HEK293T (cell line): ENCODE results near the gene DLX6.

Experiments
- CTCF ChIA-PET: fragments of 350-600 bp; formaldehyde crosslinking; extraction: SDS; loops from one replicate; lab custom pipeline; 2021; ENCODE audit warnings: antibody characterized with exemption, inconsistent platforms; lab: Yijun Ruan, JAX
- POLR2A ChIA-PET: fragments of 350-600 bp; formaldehyde crosslinking; extraction: SDS; loops from one replicate; lab custom pipeline; 2020; ENCODE audit warnings: antibody characterized with exemption, inconsistent platforms; lab: Yijun Ruan, JAX
- DNase-seq: peaks from one replicate; pipeline ENCODE4 v3.0.0; 2012; ENCODE audit warnings: mixed read lengths; ENCODE audit errors: extremely low spot score
- ARNT ChIP-seq: fragments of 450-650 bp; IDR thresholded peaks from 2 replicates; pipeline ENCODE4 v1.6.1; 2017; ENCODE audit warnings: mild to moderate bottlenecking
- BHLHE40 ChIP-seq: fragments of 450-650 bp; IDR thresholded peaks from 2 replicates; pipeline ENCODE4 v1.6.1; 2016; ENCODE audit warnings: mild to moderate bottlenecking, moderate library complexity, borderline replicate concordance
- CTBP1 ChIP-seq: fragments of 450-650 bp; IDR thresholded peaks from 2 replicates; pipeline ENCODE4 v1.6.1; 2016; ENCODE audit warnings: borderline replicate concordance
- ELF4 ChIP-seq: fragments of 450-650 bp; IDR thresholded peaks from 2 replicates; pipeline ENCODE4 v1.6.1; 2017; ENCODE audit warnings: antibody characterized with exemption
- FOXA1 ChIP-seq: fragments of 450-650 bp; IDR thresholded peaks from 2 replicates; pipeline ENCODE4 v1.6.1; 2016; ENCODE audit warnings: mild to moderate bottlenecking
- FOXK2 ChIP-seq: fragments of 450-650 bp; IDR thresholded peaks from 2 replicates; pipeline ENCODE4 v1.6.1; 2016; ENCODE audit warnings: mild to moderate bottlenecking
- FOXM1 ChIP-seq: fragments of 450-650 bp; IDR thresholded peaks from 2 replicates; pipeline ENCODE4 v1.6.1; 2017; ENCODE audit warnings: mild to moderate bottlenecking, borderline replicate concordance
- HDGF ChIP-seq: fragments of 450-650 bp; IDR thresholded peaks from 2 replicates; pipeline ENCODE4 v1.6.1; 2017; ENCODE audit warnings: antibody characterized with exemption, borderline replicate concordance
- L3MBTL2 ChIP-seq: fragments of 450-650 bp; conservative IDR thresholded peaks from 2 replicates; pipeline ENCODE4 v1.6.1; 2016; ENCODE audit warnings: mild to moderate bottlenecking
- LEF1 ChIP-seq: fragments of 450-650 bp; IDR thresholded peaks from 2 replicates; pipeline ENCODE4 v1.6.1; 2017; ENCODE audit warnings: mild to moderate bottlenecking, borderline replicate concordance
- NFRKB ChIP-seq: fragments of 450-650 bp; IDR thresholded peaks from 2 replicates; pipeline ENCODE4 v1.6.1; 2016; ENCODE audit warnings: mild to moderate bottlenecking, moderate library complexity
- SP1 ChIP-seq: fragments of 450-650 bp; IDR thresholded peaks from 2 replicates; pipeline ENCODE4 v1.6.1; 2017
- SUZ12 ChIP-seq: fragments of 450-650 bp; IDR thresholded peaks from 2 replicates; pipeline ENCODE4 v1.6.1; 2016; ENCODE audit warnings: mild to moderate bottlenecking
- TARDBP ChIP-seq: fragments of 450-650 bp; IDR thresholded peaks from 2 replicates; pipeline ENCODE4 v1.6.1; 2016
- ZNF384 ChIP-seq: fragments of 450-650 bp; IDR thresholded peaks from 2 replicates; pipeline ENCODE4 v1.6.1; 2016
- TF ChIP-seq, protein P1 (sequence below): fragments of 450-650 bp; IDR thresholded peaks from 2 replicates; pipeline ENCODE4 v1.6.1; 2016

DLX6 gene

DNA sequence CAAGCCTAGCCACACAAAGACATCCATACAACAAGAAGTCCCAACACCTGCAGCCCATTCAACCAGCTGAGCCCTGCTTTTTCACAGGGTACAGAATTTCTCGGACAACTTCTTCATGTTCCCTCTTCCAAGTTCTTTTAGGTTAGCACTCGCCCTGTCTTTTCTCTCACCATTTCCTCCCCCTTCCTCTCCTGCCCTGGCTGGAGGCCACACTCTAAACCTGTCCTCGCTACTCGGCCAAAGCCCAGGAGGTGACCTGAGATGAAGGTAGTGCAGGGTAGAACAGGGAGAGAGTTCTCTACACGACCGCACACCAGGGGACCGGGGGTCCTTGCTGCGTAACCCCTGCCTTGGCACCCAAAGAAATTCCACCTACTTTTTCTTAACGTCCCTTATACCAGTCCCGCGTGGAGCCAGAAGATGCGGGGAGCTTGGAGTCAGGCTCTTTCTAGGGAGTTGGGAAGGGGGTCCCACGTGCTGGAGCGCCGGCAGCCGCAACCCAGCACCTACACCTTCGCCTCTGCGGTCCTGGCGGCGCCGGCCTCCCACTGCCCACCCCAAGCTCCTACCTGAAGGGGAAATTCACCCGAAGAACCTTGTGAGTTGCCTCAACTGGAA lies 16.0 kb upstream of the DLX6 start:
- POLR2A ChIA-PET, result interaction anchor here (1.2 kb wide), 1 partner anchor 15 kb away, joined by 4 read pairs; no protein-coding TSS in a partner anchor
- CTCF ChIA-PET, result no interaction called here
- DNase-seq, result no peak
- TF ChIP-seq ELF4 (no peak), L3MBTL2 (no peak), SP1 (no peak), FOXK2 (no peak), LEF1 (no peak), ZNF384 (no peak), HDGF (no peak), CTBP1 (no peak), FOXM1 (no peak), FOXA1 (no peak), SUZ12 (no peak), ARNT (no peak), NFRKB (no peak)
- TF ChIP-seq, protein P1, sequence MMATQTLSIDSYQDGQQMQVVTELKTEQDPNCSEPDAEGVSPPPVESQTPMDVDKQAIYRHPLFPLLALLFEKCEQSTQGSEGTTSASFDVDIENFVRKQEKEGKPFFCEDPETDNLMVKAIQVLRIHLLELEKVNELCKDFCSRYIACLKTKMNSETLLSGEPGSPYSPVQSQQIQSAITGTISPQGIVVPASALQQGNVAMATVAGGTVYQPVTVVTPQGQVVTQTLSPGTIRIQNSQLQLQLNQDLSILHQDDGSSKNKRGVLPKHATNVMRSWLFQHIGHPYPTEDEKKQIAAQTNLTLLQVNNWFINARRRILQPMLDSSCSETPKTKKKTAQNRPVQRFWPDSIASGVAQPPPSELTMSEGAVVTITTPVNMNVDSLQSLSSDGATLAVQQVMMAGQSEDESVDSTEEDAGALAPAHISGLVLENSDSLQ, result no peak

- POLR2A ChIA-PET, result no interaction called here
- no peak for DNase-seq
- TF ChIP-seq ZNF384 (no peak), SUZ12 (no peak), LEF1 (no peak), TARDBP (no peak), FOXM1 (no peak), HDGF (no peak), FOXK2 (no peak), CTBP1 (no peak)
- CTCF ChIA-PET, result no interaction called here
Measured at GRCh38 chr7:96989859-96990317, 15.5 kb upstream of the DLX6 start.

GRCh38 chr7:96991546-96992191 lies 13.7 kb upstream of the DLX6 start:
- ChIA-PET CTCF (no interaction called here), POLR2A (no interaction called here)
- no peak for DNase-seq
- TF ChIP-seq ARNT, result no peak

DNA sequence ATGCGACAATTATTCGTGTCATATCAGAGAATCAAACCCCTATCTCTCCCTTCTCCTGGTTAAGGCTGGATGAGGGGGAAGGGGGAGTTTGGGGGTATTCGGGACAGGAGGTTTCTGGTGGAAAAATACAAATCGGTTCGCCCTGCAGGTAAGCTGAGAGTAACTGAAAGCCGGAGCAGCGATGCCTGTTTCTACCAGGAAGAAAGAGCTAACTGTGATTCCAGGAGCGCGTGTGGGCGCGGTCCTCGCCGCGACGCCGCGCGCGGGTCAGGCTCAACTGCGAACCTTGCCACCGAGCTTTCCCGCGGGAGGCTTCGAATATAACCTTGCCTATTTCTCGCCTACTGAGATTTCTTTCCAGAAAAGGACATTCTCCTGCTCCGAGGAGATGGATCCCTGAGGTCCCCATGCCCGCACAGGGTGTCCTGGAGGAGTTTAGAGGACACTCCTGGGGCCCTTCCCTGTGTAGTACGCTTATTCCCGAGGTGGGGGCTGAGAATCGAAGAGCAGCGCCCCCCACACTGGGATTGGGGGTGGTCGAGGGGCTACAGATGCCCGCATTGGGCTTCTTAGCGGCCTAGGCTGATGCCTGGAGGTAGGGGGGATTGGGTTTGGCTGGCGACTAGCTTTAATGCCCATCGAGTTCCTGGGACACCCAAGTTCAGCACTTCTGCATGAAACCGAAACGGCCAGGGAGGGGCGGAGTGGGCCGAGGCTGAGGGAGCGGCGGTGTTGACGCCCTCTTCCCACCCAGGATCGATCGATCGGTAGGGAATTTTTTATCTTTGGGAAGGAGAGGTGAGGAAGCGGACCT lies 13.0 kb upstream of the DLX6 start:
- no peak for TF ChIP-seq FOXA1
- TF ChIP-seq ELF4, result no peak
- TF ChIP-seq L3MBTL2, result no peak
- no peak for TF ChIP-seq FOXM1
- TF ChIP-seq ZNF384, result no peak
- no peak for TF ChIP-seq BHLHE40
- TF ChIP-seq NFRKB, result no peak
- no peak for TF ChIP-seq SP1
- TF ChIP-seq ARNT, result no peak
- TF ChIP-seq SUZ12, result no peak
- no peak for TF ChIP-seq HDGF
- TF ChIP-seq, protein P1, result no peak
- ChIA-PET CTCF (no interaction called here), POLR2A (no interaction called here)
- no peak for DNase-seq

- no peak for DNase-seq
- CTCF ChIA-PET, result interaction anchor here (0.6 kb wide), 1 partner anchor 24 kb away, joined by 3 read pairs; no protein-coding TSS in a partner anchor
- POLR2A ChIA-PET, result no interaction called here
- TF ChIP-seq BHLHE40 (no peak), ELF4 (no peak), FOXA1 (no peak), L3MBTL2 (no peak), SUZ12 (no peak)
Measured at GRCh38 chr7:96993094-96993865, 12.1 kb upstream of the DLX6 start.

DNA sequence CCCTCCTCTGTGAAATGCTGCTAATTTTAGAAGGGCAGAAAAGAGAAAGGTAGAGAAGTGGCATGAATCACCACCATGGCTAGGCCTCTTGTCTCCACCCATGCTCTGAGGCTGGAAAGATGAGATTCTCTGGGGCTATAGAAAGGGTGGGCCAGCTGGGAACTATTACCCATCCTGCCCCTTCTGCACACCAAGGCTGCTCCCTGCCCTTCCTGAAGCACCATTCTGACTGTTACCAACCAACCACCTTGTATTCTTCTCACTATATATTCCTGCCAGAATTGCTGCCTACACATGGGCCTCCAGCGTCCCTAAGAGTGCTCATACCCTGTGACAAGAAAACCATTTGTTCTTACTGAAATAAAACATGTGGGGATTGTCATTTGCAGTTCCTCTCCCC lies 11.4 kb upstream of the DLX6 start:
- no peak for DNase-seq
- POLR2A ChIA-PET, result no interaction called here
- CTCF ChIA-PET, result no interaction called here
- TF ChIP-seq L3MBTL2, result no peak
